ENCODE results near the gene CUEDC1.
"Not testable (repeated sequence)": the region's sequence is repeated elsewhere in the genome, so short reads cannot be mapped to it uniquely, and the experiment has no call there.

The CUEDC1 gene

DNA sequence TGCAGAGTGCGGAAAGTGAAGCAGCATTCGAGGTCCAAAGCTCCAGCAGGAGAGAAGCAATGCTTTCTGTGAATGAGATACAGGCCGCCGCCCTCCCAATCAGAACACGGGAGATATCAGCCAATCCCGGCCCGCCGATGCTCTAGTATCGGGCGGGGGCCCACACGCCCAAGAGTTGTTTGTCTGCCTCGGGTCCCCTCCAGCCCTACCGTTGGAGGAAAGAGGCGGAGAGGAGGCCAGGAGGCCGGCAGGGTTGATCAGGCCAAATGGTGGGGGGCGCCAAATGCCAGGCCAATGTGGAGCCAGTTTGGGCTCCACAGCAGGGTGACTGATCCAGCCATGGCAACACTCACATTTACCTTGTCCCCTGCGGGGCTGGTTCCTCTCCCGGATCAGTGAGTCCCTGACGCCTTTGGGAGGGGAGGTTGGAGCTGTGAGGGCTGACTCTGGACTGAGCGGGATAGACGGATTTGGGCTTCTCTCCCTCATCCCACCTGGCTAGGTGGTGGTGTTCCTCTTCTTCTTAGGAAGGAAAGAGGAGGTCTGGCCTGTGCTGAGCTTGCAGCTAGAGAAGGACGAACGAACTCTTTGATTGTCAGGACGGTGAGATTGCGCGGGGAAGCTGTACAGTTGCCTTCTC is 10.4 kb upstream of the CUEDC1 start:
- Histone ChIP-seq H3K27me3 (replicated peaks) (no peaks in the 10 kb centered on the region), H3K36me3 (replicated peaks) (no peaks in the 10 kb centered on the region), H3K27ac (no peak overlapping the region), H3K4me3 (ENCODE audit: low read depth, low read length) (no peak overlapping the region)
- in situ Hi-C loops (cut with HindIII; ENCODE audit: low pct_ligation_motif_present, low sequenced_read_pairs): no loop called here
- no peak for DNase-seq
- TF ChIP-seq, protein P1, sequence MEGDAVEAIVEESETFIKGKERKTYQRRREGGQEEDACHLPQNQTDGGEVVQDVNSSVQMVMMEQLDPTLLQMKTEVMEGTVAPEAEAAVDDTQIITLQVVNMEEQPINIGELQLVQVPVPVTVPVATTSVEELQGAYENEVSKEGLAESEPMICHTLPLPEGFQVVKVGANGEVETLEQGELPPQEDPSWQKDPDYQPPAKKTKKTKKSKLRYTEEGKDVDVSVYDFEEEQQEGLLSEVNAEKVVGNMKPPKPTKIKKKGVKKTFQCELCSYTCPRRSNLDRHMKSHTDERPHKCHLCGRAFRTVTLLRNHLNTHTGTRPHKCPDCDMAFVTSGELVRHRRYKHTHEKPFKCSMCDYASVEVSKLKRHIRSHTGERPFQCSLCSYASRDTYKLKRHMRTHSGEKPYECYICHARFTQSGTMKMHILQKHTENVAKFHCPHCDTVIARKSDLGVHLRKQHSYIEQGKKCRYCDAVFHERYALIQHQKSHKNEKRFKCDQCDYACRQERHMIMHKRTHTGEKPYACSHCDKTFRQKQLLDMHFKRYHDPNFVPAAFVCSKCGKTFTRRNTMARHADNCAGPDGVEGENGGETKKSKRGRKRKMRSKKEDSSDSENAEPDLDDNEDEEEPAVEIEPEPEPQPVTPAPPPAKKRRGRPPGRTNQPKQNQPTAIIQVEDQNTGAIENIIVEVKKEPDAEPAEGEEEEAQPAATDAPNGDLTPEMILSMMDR (IDR thresholded peaks at IDR 0.05; ENCODE audit: low read depth, low read length, missing control alignments): no peak

DNA sequence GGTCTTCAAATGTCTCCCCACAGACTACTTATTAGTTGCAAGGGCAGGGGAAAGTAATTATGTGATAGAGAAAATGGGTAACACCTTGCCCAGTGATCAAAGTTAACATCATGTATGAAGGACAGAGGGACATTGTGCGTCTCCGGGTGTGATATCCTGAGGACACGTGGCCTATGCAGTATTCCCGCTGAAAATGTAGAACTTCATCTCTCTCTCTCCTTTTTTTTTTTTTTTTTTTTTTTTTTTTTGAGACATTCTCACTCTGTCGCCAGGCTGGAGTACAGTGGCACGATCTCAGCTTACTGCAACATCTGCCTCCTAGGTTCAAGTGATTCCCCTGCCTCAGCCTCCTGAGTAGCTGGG is 7.9 kb upstream of the CUEDC1 start:
- in situ Hi-C loops (cut with HindIII; ENCODE audit: low pct_ligation_motif_present, low sequenced_read_pairs): no loop called here
- Histone ChIP-seq H3K27me3 (replicated peaks) (no peaks in the 10 kb centered on the region), H3K27ac (no peak overlapping the region), H3K4me3 (ENCODE audit: low read depth, low read length) (no peak overlapping the region), H3K36me3 (replicated peaks) (no peaks in the 10 kb centered on the region)
- TF ChIP-seq, protein P1 (IDR thresholded peaks at IDR 0.05; ENCODE audit: low read depth, low read length, missing control alignments): no peak
- DNase-seq: no peak

DNA sequence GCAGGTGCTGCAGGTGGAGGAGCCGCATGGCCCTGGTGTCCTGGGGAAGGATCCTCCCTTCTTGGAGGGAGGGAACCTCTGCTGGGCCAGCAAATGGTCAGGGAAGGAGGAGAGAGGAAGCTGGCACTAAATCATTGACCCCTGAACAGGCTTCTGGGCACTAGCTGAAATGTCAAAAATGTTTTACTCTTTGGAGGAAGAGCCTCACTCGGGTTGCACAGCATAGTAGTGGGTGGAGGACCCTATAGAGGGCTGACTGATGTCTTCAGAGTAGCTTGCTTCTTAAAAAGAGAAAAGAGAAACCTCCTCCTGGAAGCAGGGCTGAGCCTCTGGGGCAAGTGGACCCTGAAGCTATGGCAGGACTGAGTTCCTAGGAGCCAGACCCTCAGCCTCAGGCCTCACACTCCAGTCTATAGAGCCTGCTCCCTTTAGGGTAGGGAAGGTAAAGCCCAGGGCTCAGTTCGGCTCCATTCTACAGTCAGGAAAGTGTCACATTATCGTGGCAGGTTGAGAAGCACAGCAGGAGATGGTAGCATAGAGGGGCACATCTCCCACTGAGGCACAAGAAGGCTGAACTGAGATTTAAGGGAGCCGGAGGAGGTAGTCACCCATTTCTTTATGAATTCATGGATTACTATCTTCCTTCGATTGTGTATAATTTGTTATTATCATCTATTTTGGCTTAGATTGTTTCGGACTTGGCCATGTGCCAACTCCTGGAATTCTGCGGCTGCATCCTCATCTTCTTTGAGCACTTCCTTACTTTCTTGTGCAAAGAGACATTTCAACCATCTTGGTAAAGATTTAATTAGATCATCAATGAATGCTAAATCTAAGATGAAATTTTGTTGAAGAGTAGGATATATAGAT is 7.3 kb upstream of the CUEDC1 start:
- TF ChIP-seq, protein P1 (IDR thresholded peaks at IDR 0.05; ENCODE audit: low read depth, low read length, missing control alignments): no peak
- no peaks in the 10 kb centered on the region for H3K36me3 ChIP-seq (replicated peaks)
- in situ Hi-C loops (cut with HindIII; ENCODE audit: low pct_ligation_motif_present, low sequenced_read_pairs): no loop called here
- H3K27ac ChIP-seq: no peak overlapping the region
- no peak overlapping the region for H3K4me3 ChIP-seq (ENCODE audit: low read depth, low read length)
- DNase-seq: no peak
- no peaks in the 10 kb centered on the region for H3K27me3 ChIP-seq (replicated peaks)

DNA sequence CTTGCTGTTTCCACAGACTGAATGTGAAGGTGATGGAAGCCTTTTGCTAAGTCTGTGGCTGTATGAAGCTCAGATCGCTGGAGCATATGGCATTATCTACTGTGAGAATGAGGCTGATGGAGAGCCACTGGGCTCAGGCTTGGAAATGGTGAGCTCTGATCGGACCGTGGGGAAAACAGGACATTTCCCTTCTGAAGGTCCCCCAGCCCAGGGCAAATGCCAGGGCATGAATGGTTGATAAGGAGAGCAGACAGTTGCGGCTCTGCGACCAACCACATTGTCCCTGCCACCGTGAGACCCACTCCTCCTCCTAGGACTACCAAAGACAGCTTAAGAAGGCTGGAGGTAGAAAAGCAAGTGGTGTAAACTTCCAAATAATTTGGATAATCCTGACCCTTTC is 4.7 kb upstream of the CUEDC1 start:
- in situ Hi-C loops (cut with HindIII; ENCODE audit: low pct_ligation_motif_present, low sequenced_read_pairs): no loop called here
- Histone ChIP-seq H3K4me3 (ENCODE audit: low read depth, low read length) (no peak overlapping the region), H3K36me3 (replicated peaks) (no peaks in the 10 kb centered on the region), H3K27me3 (replicated peaks) (no peaks in the 10 kb centered on the region), H3K27ac (no peak overlapping the region)
- no peak for DNase-seq
- TF ChIP-seq, protein P1 (IDR thresholded peaks at IDR 0.05; ENCODE audit: low read depth, low read length, missing control alignments): no peak

DNA sequence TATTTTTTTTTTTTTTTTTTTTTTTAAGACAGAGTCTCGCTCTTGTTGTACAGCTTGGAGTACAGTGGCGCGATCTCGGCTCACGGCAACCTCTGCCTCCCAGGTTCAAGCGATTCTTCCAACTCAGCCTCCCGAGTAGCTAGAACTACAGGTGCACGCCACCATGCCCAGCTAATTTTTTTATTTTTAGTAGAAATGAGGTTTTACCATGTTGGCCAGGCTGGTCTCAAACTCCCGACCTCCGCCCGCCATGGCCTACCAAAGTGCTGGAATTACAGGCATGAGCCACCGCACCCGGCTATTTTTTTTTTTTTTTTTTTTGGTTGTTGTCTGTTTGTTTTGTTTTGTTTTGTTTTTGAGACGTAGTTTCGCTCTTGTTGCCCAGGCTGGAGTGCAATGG is 3.2 kb upstream of the CUEDC1 start:
- H3K27ac ChIP-seq; H3K36me3 ChIP-seq (replicated peaks); in situ Hi-C loops (cut with HindIII; ENCODE audit: low pct_ligation_motif_present, low sequenced_read_pairs); H3K27me3 ChIP-seq (replicated peaks); H3K4me3 ChIP-seq (ENCODE audit: low read depth, low read length); DNase-seq: not testable (repeated sequence)

DNA sequence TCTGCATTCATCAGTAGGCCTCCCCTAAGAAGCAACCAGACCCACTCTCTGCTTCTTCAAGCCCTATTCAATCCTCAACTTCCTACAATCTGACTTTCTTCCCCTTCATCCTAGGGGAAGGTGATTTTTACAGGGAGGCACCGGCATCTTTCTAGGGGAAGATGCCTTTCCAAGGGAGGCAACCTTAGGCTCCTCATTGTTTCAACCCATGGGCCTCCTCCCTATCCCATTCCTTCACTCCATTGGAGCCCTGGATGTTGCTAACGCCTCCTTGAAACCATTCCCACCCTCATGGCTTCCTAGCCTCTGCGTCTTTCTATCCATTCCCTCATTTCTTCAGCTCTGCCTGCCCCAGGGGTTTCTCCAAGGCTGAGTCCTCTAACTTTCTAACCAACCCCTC is 2.7 kb upstream of the CUEDC1 start:
- no peaks in the 10 kb centered on the region for H3K27me3 ChIP-seq (replicated peaks)
- TF ChIP-seq, protein P1 (IDR thresholded peaks at IDR 0.05; ENCODE audit: low read depth, low read length, missing control alignments): no peak
- H3K4me3 ChIP-seq (ENCODE audit: low read depth, low read length): no peak overlapping the region
- H3K36me3 ChIP-seq (replicated peaks): no peaks in the 10 kb centered on the region
- no peak for DNase-seq
- in situ Hi-C loops (cut with HindIII; ENCODE audit: low pct_ligation_motif_present, low sequenced_read_pairs): no loop called here
- no peak overlapping the region for H3K27ac ChIP-seq

All from brain microvascular endothelial cell (primary cell).